Mesenchymal stem cell (in vitro differentiated cells and primary cell): ENCODE measurements around the gene SOSTDC1.

ENCODE experiments used
- DNase-seq: peaks from one replicate; pipeline ENCODE4 v3.0.0-alpha.2; 2013
- H2AFZ ChIP-seq: one replicate; pipeline ENCODE4 v1.6.1; 2013; ENCODE audit warnings: low read depth, mild to moderate bottlenecking, control low read depth, inconsistent platforms, low read length, moderate library complexity
- H2AK5ac ChIP-seq: 2 replicates; pipeline ENCODE4 v1.6.1; 2013; ENCODE audit warnings: low read length, moderate library complexity, mild to moderate bottlenecking, inconsistent platforms; ENCODE audit not compliant: severe bottlenecking
- H2BK120ac ChIP-seq: one replicate; pipeline ENCODE4 v1.6.1; 2013; ENCODE audit warnings: low read depth, mild to moderate bottlenecking, inconsistent platforms, low read length, moderate library complexity
- H2BK12ac ChIP-seq, 2 experiments: one replicate each; pipeline ENCODE4 v1.6.1; 2013; ENCODE audit warnings: inconsistent platforms in 2 of 2, low read length in 2 of 2, mild to moderate bottlenecking in 2 of 2, moderate library complexity in 2 of 2, control low read depth in 1 of 2
- H2BK15ac ChIP-seq: one replicate; pipeline ENCODE4 v1.6.1; 2013; ENCODE audit warnings: mild to moderate bottlenecking, low read depth, inconsistent platforms; ENCODE audit not compliant: poor library complexity, severe bottlenecking
- H2BK5ac ChIP-seq: 2 replicates; pipeline ENCODE4 v1.6.1; 2013; ENCODE audit warnings: low read depth, mild to moderate bottlenecking, low read length, control low read depth, inconsistent platforms; ENCODE audit not compliant: poor library complexity, severe bottlenecking
- H3K14ac ChIP-seq, 2 experiments: one replicate each; pipeline ENCODE4 v1.6.1; 2013; ENCODE audit warnings: inconsistent platforms in 2 of 2, low read length in 2 of 2, control low read depth in 1 of 2, mild to moderate bottlenecking in 1 of 2, moderate library complexity in 1 of 2
- H3K18ac ChIP-seq, 2 experiments: one replicate each; pipeline ENCODE4 v1.6.1; 2013; ENCODE audit warnings: inconsistent platforms in 2 of 2, low read length in 2 of 2, control low read depth in 1 of 2, low read depth in 1 of 2, mild to moderate bottlenecking in 1 of 2
- H3K23ac ChIP-seq, 2 experiments: one replicate each; pipeline ENCODE4 v1.6.1; 2013; ENCODE audit warnings: inconsistent platforms in 2 of 2, low read length in 2 of 2, mild to moderate bottlenecking in 2 of 2, moderate library complexity in 2 of 2, control low read depth in 1 of 2
- H3K27ac ChIP-seq: 2 replicates; pipeline ENCODE4 v1.5.1; 2013; ENCODE audit warnings: mild to moderate bottlenecking, moderate library complexity, low read length, control low read depth, inconsistent platforms; ENCODE audit not compliant: poor library complexity, severe bottlenecking
- H3K27me3 ChIP-seq, 2 experiments: 2 replicates each; pipeline versions ENCODE4 v1.6.1 to v1.7.0; 2013; ENCODE audit warnings: low read length in 2 of 2, mild to moderate bottlenecking in 2 of 2, moderate library complexity in 2 of 2, control low read depth in 1 of 2, inconsistent platforms in 1 of 2; ENCODE audit not compliant: control insufficient read depth in 1 of 2, insufficient read depth in 1 of 2
- H3K36me3 ChIP-seq, 2 experiments: 2 replicates each; pipeline versions ENCODE4 v1.6.1 to v1.7.0; 2013; ENCODE audit warnings: low read length in 2 of 2, control low read depth in 1 of 2, inconsistent platforms in 1 of 2, low read depth in 1 of 2, mild to moderate bottlenecking in 1 of 2; ENCODE audit not compliant: insufficient read depth in 2 of 2, control insufficient read depth in 1 of 2
- H3K4ac ChIP-seq, 2 experiments: one replicate each; pipeline ENCODE4 v1.6.1; 2013; ENCODE audit warnings: inconsistent platforms in 2 of 2, low read length in 2 of 2, mild to moderate bottlenecking in 2 of 2, moderate library complexity in 2 of 2, control low read depth in 1 of 2, low read depth in 1 of 2
- H3K4me1 ChIP-seq: 2 replicates; pipeline ENCODE4 v1.6.1; 2013; ENCODE audit warnings: low read depth, low read length, control low read depth; ENCODE audit not compliant: control insufficient read depth, insufficient read depth
- H3K4me2 ChIP-seq: 2 replicates; pipeline ENCODE4 v1.6.1; 2013; ENCODE audit warnings: low read length, mild to moderate bottlenecking, inconsistent platforms; ENCODE audit not compliant: poor library complexity, severe bottlenecking
- H3K4me3 ChIP-seq, 2 experiments: 2 replicates each; pipeline versions ENCODE4 v1.5.1 to v1.7.0; 2013; ENCODE audit warnings: low read length in 2 of 2, mild to moderate bottlenecking in 2 of 2, control low read depth in 1 of 2, low read depth in 1 of 2; ENCODE audit not compliant: insufficient read depth in 1 of 2
- H3K79me1 ChIP-seq: replicated peaks from 2 replicates; pipeline ENCODE4 v1.6.1; 2013; ENCODE audit warnings: mild to moderate bottlenecking, control low read depth, low read length, inconsistent platforms; ENCODE audit not compliant: poor library complexity, severe bottlenecking
- H3K9ac ChIP-seq: 2 replicates; pipeline ENCODE4 v1.7.0; 2013; ENCODE audit warnings: mild to moderate bottlenecking, low read length, moderate library complexity
- H3K9me3 ChIP-seq: 2 replicates; pipeline ENCODE4 v1.7.0; 2013; ENCODE audit warnings: mild to moderate bottlenecking, low read length; ENCODE audit not compliant: control insufficient read depth
- H4K8ac ChIP-seq: one replicate; pipeline ENCODE4 v1.6.1; 2013; ENCODE audit warnings: inconsistent platforms, mild to moderate bottlenecking, low read length, moderate library complexity
- H4K91ac ChIP-seq: one replicate; pipeline ENCODE4 v1.6.1; 2013; ENCODE audit warnings: mild to moderate bottlenecking, low read length, inconsistent platforms
- WGBS: methylation state at CpG from one replicate; pipeline ENCODE4 v1.1.7; 2013; ENCODE audit warnings: mixed read lengths; 5-methylcytosine and 5-hydroxymethylcytosine counted together

The SOSTDC1 gene

DNA sequence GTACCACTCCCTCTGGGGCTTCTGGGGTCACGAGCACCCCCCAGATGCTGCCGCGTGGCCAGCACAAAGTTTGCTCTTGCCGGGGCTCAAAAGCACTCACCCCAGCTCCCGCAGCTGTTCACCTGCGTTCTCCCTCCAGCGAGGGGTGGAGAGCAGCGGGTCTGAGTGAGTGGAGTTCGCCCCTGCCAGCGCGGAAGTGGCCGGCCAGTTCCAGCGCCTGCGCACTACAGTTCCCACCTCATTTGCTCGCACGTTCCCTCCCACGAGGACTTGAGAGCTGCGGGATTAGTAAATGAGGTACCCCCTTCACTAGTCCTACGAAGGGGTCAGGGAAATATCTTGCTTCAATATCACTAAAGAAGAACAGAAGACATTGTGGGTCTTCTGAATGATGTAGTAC is 36.8 kb upstream of the SOSTDC1 start:
- Histone ChIP-seq H2BK120ac (no peak overlapping the region), H2BK5ac (no peak overlapping the region), H2BK12ac (no peak overlapping the region), H3K36me3 (no peaks in the 10 kb centered on the region), H3K14ac (no peak overlapping the region), H3K4me2 (no peak overlapping the region), H3K9ac (no peak overlapping the region), H3K4me3 (no peak overlapping the region), H3K18ac (no peak overlapping the region), H3K79me1 (no peaks in the 10 kb centered on the region), H2BK15ac (no peak overlapping the region), H3K4me1 (peaks cover 2% of the 10 kb centered on the region), H4K91ac (no peak overlapping the region), H2AFZ (no peak overlapping the region), H3K27ac (no peak overlapping the region), H3K23ac (no peak overlapping the region), H3K27me3 (no peaks in the 10 kb centered on the region), H3K4ac (no peak overlapping the region), H3K9me3 (no peaks in the 10 kb centered on the region), H2AK5ac (peak overlapping the region; percentile 46), H4K8ac (no peak overlapping the region)
- WGBS, result 95% methylated on average over 18 of the region's 19 CpGs
- DNase-seq, result no peak

- H3K36me3 ChIP-seq, result no peaks in the 10 kb centered on the region
- no peaks in the 10 kb centered on the region for H3K4me1 ChIP-seq
- no peak overlapping the region for H3K4ac ChIP-seq
- H2BK5ac ChIP-seq, result no peak overlapping the region
- H4K8ac ChIP-seq, result no peak overlapping the region
- no peak overlapping the region for H3K18ac ChIP-seq
- WGBS, result 77% methylated on average over 2 of the region's 2 CpGs
- no peak overlapping the region for H2BK120ac ChIP-seq
- H3K9me3 ChIP-seq, result no peaks in the 10 kb centered on the region
- H3K14ac ChIP-seq, result no peak overlapping the region
- H2AK5ac ChIP-seq, result no peak overlapping the region
- H2BK12ac ChIP-seq, result no peak overlapping the region
- no peak overlapping the region for H3K23ac ChIP-seq
- no peak overlapping the region for H3K4me3 ChIP-seq
- no peak overlapping the region for H4K91ac ChIP-seq
- no peak overlapping the region for H3K27ac ChIP-seq
- H2AFZ ChIP-seq, result no peak overlapping the region
- DNase-seq, result no peak
- H2BK15ac ChIP-seq, result no peak overlapping the region
- H3K4me2 ChIP-seq, result no peak overlapping the region
- no peaks in the 10 kb centered on the region for H3K79me1 ChIP-seq
- H3K27me3 ChIP-seq, result no peaks in the 10 kb centered on the region
- no peak overlapping the region for H3K9ac ChIP-seq
Observed at GRCh38 chr7:16498122-16498521, 32.6 kb upstream of the SOSTDC1 start.

GRCh38 chr7:16494955-16495719 is 29.6 kb upstream of the SOSTDC1 start:
- no peaks in the 10 kb centered on the region for H3K36me3 ChIP-seq
- no peaks in the 10 kb centered on the region for H3K79me1 ChIP-seq
- no peak overlapping the region for H3K27ac ChIP-seq
- H4K8ac ChIP-seq, result peak overlapping the region; percentile 61
- H3K9me3 ChIP-seq, result no peaks in the 10 kb centered on the region
- no peak overlapping the region for H3K9ac ChIP-seq
- H3K4me1 ChIP-seq, result no peaks in the 10 kb centered on the region
- no peak overlapping the region for H2BK15ac ChIP-seq
- no peak overlapping the region for H3K18ac ChIP-seq
- H2BK120ac ChIP-seq, result no peak overlapping the region
- H3K4me3 ChIP-seq, result no peak overlapping the region
- DNase-seq, result no peak
- H2AK5ac ChIP-seq, result no peak overlapping the region
- no peak overlapping the region for H3K4me2 ChIP-seq
- H2BK12ac ChIP-seq, result no peak overlapping the region
- WGBS, result 91% methylated on average over 2 of the region's 4 CpGs
- no peak overlapping the region for H3K4ac ChIP-seq
- no peaks in the 10 kb centered on the region for H3K27me3 ChIP-seq
- H3K14ac ChIP-seq, result peak overlapping the region in 1 of 2 experiments; percentile 77
- no peak overlapping the region for H3K23ac ChIP-seq
- H4K91ac ChIP-seq, result no peak overlapping the region
- no peak overlapping the region for H2BK5ac ChIP-seq
- H2AFZ ChIP-seq, result no peak overlapping the region

DNA sequence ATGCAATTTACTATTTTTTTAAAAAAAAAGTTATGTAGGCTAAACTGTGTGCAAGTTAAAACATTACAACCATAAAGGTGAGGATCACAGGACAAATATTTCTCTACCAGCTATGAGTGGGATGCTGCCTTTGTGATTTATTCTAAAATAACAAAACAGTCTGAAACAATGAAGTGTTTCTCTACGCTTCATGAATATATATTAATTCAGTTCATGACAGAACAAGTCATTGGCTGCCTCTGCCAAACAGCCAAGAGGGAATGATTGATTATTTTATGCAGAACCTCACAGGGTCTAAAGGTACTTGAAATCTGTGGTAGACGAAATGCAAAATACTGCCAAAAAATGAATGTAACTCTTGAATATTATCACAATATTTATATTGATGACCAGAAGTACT is 29.0 kb upstream of the SOSTDC1 start:
- H3K27ac ChIP-seq, result no peak overlapping the region
- H3K79me1 ChIP-seq, result no peaks in the 10 kb centered on the region
- no peak overlapping the region for H3K14ac ChIP-seq
- H4K8ac ChIP-seq, result no peak overlapping the region
- H2BK15ac ChIP-seq, result no peak overlapping the region
- no peaks in the 10 kb centered on the region for H3K36me3 ChIP-seq
- H2BK120ac ChIP-seq, result no peak overlapping the region
- H2BK5ac ChIP-seq, result no peak overlapping the region
- no peak for DNase-seq
- H4K91ac ChIP-seq, result no peak overlapping the region
- WGBS, result no CpG with 5 or more reads among the region's 2 CpGs
- no peak overlapping the region for H2AFZ ChIP-seq
- no peaks in the 10 kb centered on the region for H3K27me3 ChIP-seq
- no peaks in the 10 kb centered on the region for H3K9me3 ChIP-seq
- H3K18ac ChIP-seq, result no peak overlapping the region
- H3K9ac ChIP-seq, result no peak overlapping the region
- H2BK12ac ChIP-seq, result no peak overlapping the region
- H3K4me1 ChIP-seq, result no peaks in the 10 kb centered on the region
- no peak overlapping the region for H3K4me3 ChIP-seq
- no peak overlapping the region for H3K4ac ChIP-seq
- H3K4me2 ChIP-seq, result no peak overlapping the region
- no peak overlapping the region for H2AK5ac ChIP-seq
- H3K23ac ChIP-seq, result no peak overlapping the region
